Measurements from ENCODE around the gene B4GALNT4.

DNA sequence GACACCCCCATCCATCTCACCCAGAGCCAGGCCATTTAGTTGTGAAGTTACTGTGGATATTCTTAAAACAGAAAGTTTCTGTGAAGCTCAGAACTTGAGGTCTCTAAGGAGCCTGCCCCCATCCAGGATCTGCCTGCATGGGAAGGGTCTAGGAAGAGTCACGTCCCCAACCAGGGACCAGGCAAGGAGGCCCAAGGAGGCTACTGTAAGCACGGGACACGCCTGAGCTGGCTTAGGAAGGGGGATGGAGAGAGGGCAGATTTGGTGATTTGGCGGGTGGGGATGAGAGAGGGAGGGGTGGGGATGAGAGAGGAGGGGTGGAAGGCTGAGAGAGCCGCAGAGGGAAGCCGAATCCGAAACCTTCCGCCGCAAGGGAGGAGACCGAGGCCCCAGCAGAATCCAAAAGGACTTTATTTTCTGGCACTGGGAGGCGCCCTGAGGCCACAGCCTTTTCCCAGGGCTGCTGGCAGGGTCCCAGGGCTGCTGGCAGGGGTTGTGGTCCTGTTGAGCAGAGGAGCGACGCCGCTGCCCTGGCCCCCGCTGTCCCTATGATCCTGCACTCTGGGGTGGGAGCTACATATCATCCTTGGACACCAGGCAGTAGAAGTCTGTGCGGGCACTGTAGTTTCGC is 36.1 kb downstream of the B4GALNT4 start:
- TF ChIP-seq FOXM1 (IDR thresholded peaks at IDR 0.05; ENCODE audit: borderline replicate concordance), result no peak
- TF ChIP-seq, protein P1, sequence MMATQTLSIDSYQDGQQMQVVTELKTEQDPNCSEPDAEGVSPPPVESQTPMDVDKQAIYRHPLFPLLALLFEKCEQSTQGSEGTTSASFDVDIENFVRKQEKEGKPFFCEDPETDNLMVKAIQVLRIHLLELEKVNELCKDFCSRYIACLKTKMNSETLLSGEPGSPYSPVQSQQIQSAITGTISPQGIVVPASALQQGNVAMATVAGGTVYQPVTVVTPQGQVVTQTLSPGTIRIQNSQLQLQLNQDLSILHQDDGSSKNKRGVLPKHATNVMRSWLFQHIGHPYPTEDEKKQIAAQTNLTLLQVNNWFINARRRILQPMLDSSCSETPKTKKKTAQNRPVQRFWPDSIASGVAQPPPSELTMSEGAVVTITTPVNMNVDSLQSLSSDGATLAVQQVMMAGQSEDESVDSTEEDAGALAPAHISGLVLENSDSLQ (IDR thresholded peaks at IDR 0.05), result no peak
- TF ChIP-seq FOXK2 (IDR thresholded peaks at IDR 0.05), result no peak

Measured in HEK293T (cell line).